Mesodermal cell (in vitro differentiated cells): Measurements from ENCODE around the gene MPEG1.

Experiments used
- H3K27ac ChIP-seq: 2 replicates; pipeline ENCODE4 v1.7.0; 2013; ENCODE audit warnings: mild to moderate bottlenecking, low read depth, low read length, moderate library complexity; ENCODE audit not compliant: severe bottlenecking
- H3K36me3 ChIP-seq: 2 replicates; pipeline ENCODE4 v1.7.1; 2013; ENCODE audit warnings: mild to moderate bottlenecking, low read length, moderate library complexity; ENCODE audit not compliant: control insufficient read depth, insufficient read depth
- H3K4me1 ChIP-seq: one replicate; pipeline ENCODE4 v1.7.1; 2013; ENCODE audit warnings: mild to moderate bottlenecking, low read length; ENCODE audit not compliant: insufficient read depth, control insufficient read depth, poor library complexity, severe bottlenecking
- H3K4me3 ChIP-seq: 2 replicates; pipeline ENCODE4 v1.7.0; 2013; ENCODE audit warnings: low read length, control low read depth, mild to moderate bottlenecking; ENCODE audit not compliant: insufficient read depth, poor library complexity, severe bottlenecking; ENCODE audit errors: extremely low read depth
- H3K9me3 ChIP-seq: 2 replicates; pipeline ENCODE4 v1.7.1; 2013; ENCODE audit warnings: mild to moderate bottlenecking, low read length, moderate library complexity; ENCODE audit not compliant: control insufficient read depth
- WGBS, 2 experiments: methylation state at CpG; one replicate each; pipeline ENCODE4 v1.1.5; 2013; ENCODE audit warnings: missing lambda C conversion rate in 2 of 2; ENCODE audit not compliant: insufficient coverage in 2 of 2; 5-methylcytosine and 5-hydroxymethylcytosine counted together

Gene MPEG1

DNA sequence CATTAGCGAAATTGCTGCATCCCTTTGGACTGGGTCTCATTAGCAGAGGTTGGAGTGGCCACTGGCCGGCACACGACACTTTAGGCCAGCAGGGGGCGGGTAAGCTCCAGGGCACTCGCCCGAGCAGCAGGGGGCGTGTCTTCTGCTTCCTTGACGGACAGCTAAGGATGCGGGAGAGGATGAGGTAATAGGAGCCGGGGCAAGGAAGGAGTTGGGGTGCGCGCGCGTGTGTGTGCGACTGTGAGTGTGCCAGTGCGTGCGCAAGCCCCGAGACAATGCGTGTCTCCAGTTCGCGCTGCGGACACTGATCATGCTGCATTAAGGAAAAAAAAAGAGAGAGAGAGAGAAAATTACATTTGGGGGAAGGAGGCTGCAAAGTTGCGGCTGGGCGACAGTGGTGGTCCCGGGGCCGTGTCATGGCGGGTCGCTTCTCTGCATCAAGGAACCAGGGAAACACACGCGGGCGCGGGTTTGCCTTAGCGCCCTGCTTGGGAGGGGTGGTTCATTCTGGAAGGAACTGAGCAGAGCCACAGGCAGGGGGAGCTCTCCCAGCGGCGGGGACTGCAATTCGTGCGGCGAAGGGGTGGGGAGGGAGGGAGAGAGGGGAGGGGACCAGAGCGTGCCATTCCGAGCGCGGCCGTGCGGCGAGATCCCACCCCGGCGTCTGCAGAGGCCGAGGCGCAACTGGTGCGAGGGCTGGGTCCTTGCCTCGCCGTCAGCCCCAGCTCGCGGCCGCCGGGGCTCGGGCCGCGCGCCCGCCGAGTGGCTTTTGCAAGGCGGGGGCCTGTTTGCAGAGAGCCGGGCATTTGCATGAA lies 41.0 kb downstream of the MPEG1 start, which contains the start of gene DTX4:
Gene DTX4 (plus strand): TSS at position 625 of the 815 bp plus-strand sequence. CDS start 464 bp downstream, outside the sequence.
- H3K27ac ChIP-seq, result peak within 1 kb of the TSS; percentile 92
- H3K9me3 ChIP-seq, result no peaks in the 10 kb centered on the region
- no peaks in the 10 kb centered on the region for H3K36me3 ChIP-seq
- H3K4me3 ChIP-seq, result peak within 1 kb of the TSS; percentile 57
- 0 to 1% methylated on average over 45 to 60 of the region's 64 CpGs for WGBS, 2 experiments
- H3K4me1 ChIP-seq, result peaks cover 18% of the 10 kb centered on the region

DNA sequence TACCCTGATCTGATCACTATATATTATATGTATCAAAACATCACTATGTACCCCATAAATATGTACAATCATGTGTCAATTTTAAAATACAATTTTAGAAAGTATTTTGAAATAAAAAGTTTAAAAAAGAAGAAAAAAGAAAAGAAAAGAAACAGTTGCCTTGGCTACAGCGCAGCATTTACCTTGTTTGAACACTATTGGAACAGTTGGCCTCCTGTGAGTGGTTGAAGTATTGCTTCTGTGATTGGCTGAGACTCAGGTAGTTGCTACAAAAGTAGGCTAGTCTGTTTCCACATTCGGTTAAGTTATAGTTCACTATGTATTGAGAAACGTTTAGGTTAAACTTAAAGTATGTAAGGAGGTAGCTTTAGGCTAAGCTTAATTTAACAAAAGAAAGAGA lies 48.7 kb downstream of the MPEG1 start:
- Histone ChIP-seq H3K4me1 (no peaks in the 10 kb centered on the region), H3K36me3 (no peaks in the 10 kb centered on the region), H3K4me3 (no peak overlapping the region), H3K9me3 (no peaks in the 10 kb centered on the region), H3K27ac (no peak overlapping the region)
- WGBS, 2 experiments, result 67 to 100% methylated on average over 1 of the region's 3 CpGs
